Fibroblast of lung (primary cell): Measurements from ENCODE around the gene GALNT1. TPM values are rescaled to one million over a fixed set of nuclear protein-coding genes. Genes with fewer than 3 reads are reported as not detected.
A peak's percentile ranks its signal among the peaks of the same experiment; 100 is the strongest.

Experiments
- DNase-seq, 2 donors: peaks; one replicate each; pipeline versions ENCODE4 v3.0.0 to v3.0.0-alpha.2; 2010; ENCODE audit warnings: low read depth in 2 of 2
- H2AFZ ChIP-seq: 2 replicates; pipeline ENCODE4 v1.5.1; 2012; ENCODE audit warnings: low read length, control low read depth, inconsistent platforms
- H3K27ac ChIP-seq: 2 replicates; pipeline ENCODE4 v1.5.1; 2011; ENCODE audit warnings: low read length, control low read depth; ENCODE audit not compliant: insufficient read depth
- H3K27me3 ChIP-seq: 2 replicates; pipeline ENCODE4 v1.5.1; 2011; ENCODE audit warnings: mild to moderate bottlenecking, low read length; ENCODE audit not compliant: control insufficient read depth, insufficient read depth
- H3K36me3 ChIP-seq: 2 replicates; pipeline ENCODE4 v1.5.1; 2011; ENCODE audit warnings: low read length; ENCODE audit not compliant: control insufficient read depth, insufficient read depth
- H3K4me1 ChIP-seq: 2 replicates; pipeline ENCODE4 v1.5.1; 2011; ENCODE audit warnings: low read length; ENCODE audit not compliant: control insufficient read depth, insufficient read depth; ENCODE audit errors: extremely low read depth
- H3K4me2 ChIP-seq: 2 replicates; pipeline ENCODE4 v1.5.1; 2011; ENCODE audit warnings: low read length, control low read depth; ENCODE audit not compliant: insufficient read depth; ENCODE audit errors: extremely low read depth
- H3K4me3 ChIP-seq, 4 experiments: fragments of 200-600 bp in 1 of 4; sonication (generic) in 1 of 4; replicated peaks in 1 of 4; 2 replicates each; pipeline ENCODE4 v1.5.1; 2011 to 2016; ENCODE audit warnings: low read length in 4 of 4, low read depth in 3 of 4, mild to moderate bottlenecking in 3 of 4, control low read depth in 2 of 4, inconsistent platforms in 1 of 4, mixed read lengths in 1 of 4; ENCODE audit not compliant: insufficient read depth in 1 of 4; ENCODE audit errors: control extremely low read depth in 1 of 4
- H3K79me2 ChIP-seq: 2 replicates; pipeline ENCODE4 v1.5.1; 2012; ENCODE audit warnings: mild to moderate bottlenecking, low read length, inconsistent platforms; ENCODE audit not compliant: control insufficient read depth, insufficient read depth
- H3K9ac ChIP-seq: 2 replicates; pipeline ENCODE4 v1.5.1; 2011; ENCODE audit warnings: mild to moderate bottlenecking, low read length, control low read depth; ENCODE audit not compliant: insufficient read depth
- H3K9me3 ChIP-seq: 2 replicates; pipeline ENCODE4 v1.5.1; 2012; ENCODE audit warnings: low read depth, low read length; ENCODE audit not compliant: control insufficient read depth, insufficient read depth
- H4K20me1 ChIP-seq: 2 replicates; pipeline ENCODE4 v1.5.1; 2011; ENCODE audit warnings: low read length; ENCODE audit not compliant: control insufficient read depth, insufficient read depth; ENCODE audit errors: extremely low read depth
- CTCF ChIP-seq, 2 donors: IDR thresholded peaks in 1 of 2; conservative IDR thresholded peaks in 1 of 2; 1 replicate in 1 of 2; 2 replicates in 1 of 2; pipeline ENCODE4 v1.5.1; 2011 to 2012; ENCODE audit warnings: low read length in 2 of 2, control low read depth in 1 of 2, inconsistent platforms in 1 of 2, low read depth in 1 of 2, mild to moderate bottlenecking in 1 of 2
- EZH2 ChIP-seq: IDR thresholded peaks from 2 replicates; pipeline ENCODE4 v1.5.1; 2012; ENCODE audit warnings: low read length, control low read depth, mild to moderate bottlenecking; ENCODE audit errors: missing control alignments
- polyA plus RNA-seq, 2 donors: library from polyadenylated mRNA; depleted of rRNA in 1 of 2; stranded (reverse) in 1 of 2; unstranded in 1 of 2; fragments of >200 nt; gene quantifications; 2 replicates each; pipeline ENCODE4 v1.2.1, GENCODE V29; 2011 to 2012; ENCODE audit warnings: missing spikeins in 1 of 2
- total RNA-seq: library from RNA; depleted of rRNA; stranded (reverse); fragments of >200 nt; gene quantifications from 2 replicates; pipeline ENCODE4 v1.2.1, GENCODE V29; 2014

GALNT1 gene
- total and polyA plus RNA-seq, 2 donors (not counting 1 experiment from before 2014, with no cell fraction given), result 31.7 to 53.3 TPM

DNA sequence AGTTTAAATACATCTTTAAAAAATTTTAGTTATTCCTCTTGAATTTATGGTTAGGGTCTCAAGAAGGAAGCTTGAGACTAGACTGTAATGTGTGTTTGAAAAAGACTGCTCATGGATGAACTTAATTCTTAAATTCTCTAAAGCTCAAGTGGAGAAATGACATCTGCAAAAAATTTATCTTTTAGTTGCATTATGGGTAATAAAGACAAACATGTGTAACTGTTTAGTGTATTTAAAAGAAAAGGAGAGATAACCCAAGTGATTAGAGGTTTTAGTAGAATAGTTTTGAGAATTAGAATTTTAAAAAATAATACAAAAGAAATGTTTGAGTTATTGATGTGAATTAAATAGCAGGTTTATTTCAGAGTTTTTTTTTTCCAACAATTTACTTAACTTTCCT, 36.7 kb downstream of the GALNT1 start:
- Histone ChIP-seq H4K20me1 (no peaks in the 10 kb centered on the region), H3K36me3 (no peaks in the 10 kb centered on the region), H3K27ac (no peak overlapping the region), H3K4me3 (no peak overlapping the region), H3K9me3 (no peaks in the 10 kb centered on the region), H3K4me1 (no peaks in the 10 kb centered on the region), H3K27me3 (no peaks in the 10 kb centered on the region), H3K9ac (no peak overlapping the region), H2AFZ (no peak overlapping the region), H3K4me2 (no peak overlapping the region), H3K79me2 (no peaks in the 10 kb centered on the region)
- TF ChIP-seq EZH2 (no peak), CTCF (conservative IDR thresholded peaks at IDR 0.05 in 1 of 2, IDR thresholded peaks at IDR 0.05 in 1 of 2; ENCODE audit: low read depth in 1 of 2, low read length in 2 of 2) (no peak)
- no peak for DNase-seq

DNA sequence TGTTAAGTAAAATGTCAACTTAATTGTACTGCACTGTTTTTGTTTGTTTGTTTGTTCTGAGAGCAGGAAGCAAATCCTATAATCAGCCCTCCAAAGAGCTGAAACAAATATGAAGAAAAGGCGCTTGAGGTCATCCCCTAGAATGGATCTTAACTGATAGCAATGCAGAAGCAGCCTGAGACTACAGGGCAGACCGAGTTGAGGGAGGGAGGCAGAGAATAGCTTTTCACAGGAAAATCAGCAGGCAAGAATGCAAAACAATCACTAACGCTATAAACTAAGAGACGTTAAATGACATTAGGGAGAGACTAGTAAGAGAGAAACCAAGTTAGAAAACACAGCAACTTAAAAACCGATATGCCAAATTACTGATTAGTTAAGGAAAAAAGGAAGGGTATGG, 37.2 kb downstream of the GALNT1 start:
- Histone ChIP-seq H3K27ac (no peak overlapping the region), H3K4me2 (peak overlapping the region; percentile 27), H3K9ac (no peak overlapping the region), H3K79me2 (no peaks in the 10 kb centered on the region), H3K9me3 (no peaks in the 10 kb centered on the region), H3K27me3 (no peaks in the 10 kb centered on the region), H3K4me3 (no peak overlapping the region), H3K36me3 (no peaks in the 10 kb centered on the region), H4K20me1 (no peaks in the 10 kb centered on the region), H3K4me1 (no peaks in the 10 kb centered on the region), H2AFZ (no peak overlapping the region)
- DNase-seq, result peak in 1 of 2 donors; percentile 28
- no peak for TF ChIP-seq CTCF (conservative IDR thresholded peaks at IDR 0.05 in 1 of 2, IDR thresholded peaks at IDR 0.05 in 1 of 2; ENCODE audit: low read depth in 1 of 2, low read length in 2 of 2)
- TF ChIP-seq EZH2, result no peak

DNA sequence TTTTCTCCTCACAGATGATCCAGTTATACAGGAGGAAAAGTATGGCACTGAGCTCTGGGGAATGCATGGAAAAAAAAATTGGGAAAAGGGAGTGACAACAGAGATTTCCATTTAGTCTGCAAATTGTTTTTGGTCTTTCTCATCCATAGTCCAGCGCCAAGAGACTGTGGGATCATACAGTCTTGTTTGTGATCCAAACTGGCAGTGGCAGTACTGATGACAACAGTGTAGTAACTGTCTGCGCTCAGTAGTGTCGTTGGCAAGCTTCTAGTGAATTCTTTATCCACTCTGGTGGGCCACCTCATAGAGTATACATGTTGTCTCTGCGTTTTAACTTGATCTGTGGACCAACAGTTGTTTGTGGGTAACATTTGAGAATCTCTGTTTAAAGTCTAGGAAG, 37.9 kb downstream of the GALNT1 start:
- TF ChIP-seq EZH2, result no peak
- TF ChIP-seq CTCF (conservative IDR thresholded peaks at IDR 0.05 in 1 of 2, IDR thresholded peaks at IDR 0.05 in 1 of 2; ENCODE audit: low read depth in 1 of 2, low read length in 2 of 2), result no peak
- no peak overlapping the region for H3K9ac ChIP-seq
- H4K20me1 ChIP-seq, result no peaks in the 10 kb centered on the region
- H3K4me2 ChIP-seq, result no peak overlapping the region
- H3K36me3 ChIP-seq, result no peaks in the 10 kb centered on the region
- H2AFZ ChIP-seq, result no peak overlapping the region
- H3K27ac ChIP-seq, result no peak overlapping the region
- no peaks in the 10 kb centered on the region for H3K27me3 ChIP-seq
- DNase-seq, result peak in 1 of 2 donors; percentile 45
- no peaks in the 10 kb centered on the region for H3K4me1 ChIP-seq
- no peaks in the 10 kb centered on the region for H3K9me3 ChIP-seq
- H3K79me2 ChIP-seq, result no peaks in the 10 kb centered on the region
- H3K4me3 ChIP-seq, result no peak overlapping the region
